HEK293 (cell line): Measurements from ENCODE around the gene ZSCAN10.

ENCODE experiments used
- CTCF ChIA-PET: fragments of 350-600 bp; formaldehyde crosslinking; extraction: SDS; loops from one replicate; lab custom pipeline; 2021; ENCODE audit warnings: antibody characterized with exemption; lab: Yijun Ruan, JAX
- POLR2A ChIA-PET: fragments of 300-600 bp; formaldehyde crosslinking; extraction: SDS; loops from one replicate; lab custom pipeline; 2020; ENCODE audit warnings: antibody characterized with exemption, inconsistent platforms; lab: Yijun Ruan, JAX
- H3K27ac ChIP-seq: fragments of 200-500 bp; sonication (Bioruptor generic); 2 replicates; pipeline ENCODE4 v1.5.1; 2014; ENCODE audit warnings: low read depth, low read length, control low read depth, inconsistent platforms; ENCODE audit errors: extremely low read depth
- H3K36me3 ChIP-seq, 2 experiments: fragments of 200-500 bp in 1 of 2; sonication (Bioruptor generic) in 1 of 2; 1 replicate in 1 of 2; 2 replicates in 1 of 2; pipeline ENCODE4 v1.5.1; 2014 to 2017; ENCODE audit warnings: inconsistent platforms in 2 of 2, low read length in 2 of 2; ENCODE audit not compliant: control insufficient read depth in 2 of 2, insufficient read depth in 1 of 2
- H3K4me1 ChIP-seq: fragments of 200-500 bp; sonication (Bioruptor generic); 2 replicates; pipeline ENCODE4 v1.5.1; 2014; ENCODE audit warnings: mild to moderate bottlenecking, low read length, inconsistent platforms; ENCODE audit not compliant: control insufficient read depth, insufficient read depth
- H3K4me3 ChIP-seq: 2 replicates; pipeline ENCODE4 v1.5.1; 2011; ENCODE audit warnings: low read depth, mild to moderate bottlenecking, control low read depth, low read length, moderate library complexity
- H3K9me3 ChIP-seq: fragments of 200-500 bp; sonication (Bioruptor generic); 2 replicates; pipeline ENCODE4 v1.5.1; 2014; ENCODE audit warnings: low read depth, low read length, inconsistent platforms; ENCODE audit not compliant: control insufficient read depth, insufficient read depth
- CTCF ChIP-seq: fragments of 450-650 bp; formaldehyde crosslinking; IDR thresholded peaks from 2 replicates; pipeline ENCODE4 v1.5.1; 2016; ENCODE audit warnings: missing biosample characterization, missing genetic modification characterization
- EGR2 ChIP-seq: fragments of 450-650 bp; formaldehyde crosslinking; IDR thresholded peaks from 2 replicates; pipeline ENCODE4 v1.5.1; 2016; ENCODE audit warnings: low read depth, missing biosample characterization, missing genetic modification characterization
- FEZF1 ChIP-seq: fragments of 450-650 bp; formaldehyde crosslinking; IDR thresholded peaks from 2 replicates; pipeline ENCODE4 v1.5.1; 2016; ENCODE audit warnings: missing biosample characterization, missing genetic modification characterization
- GFI1B ChIP-seq: fragments of 450-650 bp; formaldehyde crosslinking; IDR thresholded peaks from 2 replicates; pipeline ENCODE4 v1.5.1; 2016; ENCODE audit warnings: missing biosample characterization, missing genetic modification characterization
- GLIS1 ChIP-seq: fragments of 450-650 bp; formaldehyde crosslinking; IDR thresholded peaks from 2 replicates; pipeline ENCODE4 v1.5.1; 2016; ENCODE audit warnings: missing biosample characterization, missing genetic modification characterization
- MYNN ChIP-seq: fragments of 450-650 bp; formaldehyde crosslinking; IDR thresholded peaks from 2 replicates; pipeline ENCODE4 v1.5.1; 2016; ENCODE audit warnings: missing biosample characterization, missing genetic modification characterization, borderline replicate concordance
- PRDM10 ChIP-seq: fragments of 450-650 bp; formaldehyde crosslinking; IDR thresholded peaks from 2 replicates; pipeline ENCODE4 v1.5.1; 2016; ENCODE audit warnings: missing biosample characterization, missing genetic modification characterization
- ZEB2 ChIP-seq: fragments of 450-650 bp; formaldehyde crosslinking; IDR thresholded peaks from 2 replicates; pipeline ENCODE4 v1.5.1; 2016; ENCODE audit warnings: missing biosample characterization, missing genetic modification characterization
- ZFHX2 ChIP-seq: fragments of 450-650 bp; formaldehyde crosslinking; conservative IDR thresholded peaks from 2 replicates; pipeline ENCODE4 v1.5.1; 2016; ENCODE audit warnings: missing biosample characterization, missing genetic modification characterization
- ZNF366 ChIP-seq: fragments of 450-650 bp; formaldehyde crosslinking; conservative IDR thresholded peaks from 2 replicates; pipeline ENCODE4 v1.5.1; 2016; ENCODE audit warnings: missing biosample characterization, missing genetic modification characterization
- ZNF394 ChIP-seq: fragments of 450-650 bp; formaldehyde crosslinking; IDR thresholded peaks from 2 replicates; pipeline ENCODE4 v1.5.1; 2016; ENCODE audit warnings: missing biosample characterization, missing genetic modification characterization, mild to moderate bottlenecking, moderate library complexity, borderline replicate concordance
- ZNF747 ChIP-seq: fragments of 450-650 bp; formaldehyde crosslinking; IDR thresholded peaks from 2 replicates; pipeline ENCODE4 v1.5.1; 2016; ENCODE audit warnings: missing biosample characterization, missing genetic modification characterization
- TF ChIP-seq, protein P1 (sequence below): fragments of 450-650 bp; formaldehyde crosslinking; IDR thresholded peaks from 2 replicates; pipeline ENCODE4 v1.5.1; 2017; ENCODE audit warnings: missing biosample characterization, missing genetic modification characterization

Gene ZSCAN10

GRCh38 chr16:3118204-3118790, 19.2 kb upstream of the ZSCAN10 start:
- Histone ChIP-seq H3K9me3 (no peaks in the 10 kb centered on the region), H3K36me3 (peaks cover 0 to 65% of the 10 kb centered on the region in 2 experiments; a peak in 2 of 3 replicates), H3K4me3 (no peak overlapping the region), H3K4me1 (peaks cover 2% of the 10 kb centered on the region), H3K27ac (no peak overlapping the region)
- TF ChIP-seq EGR2 (tag by site-specific recombination) (peak; percentile 70), ZFHX2 (tag by site-specific recombination) (peak; percentile 72), MYNN (tag by site-specific recombination) (no peak), PRDM10 (tag by site-specific recombination) (peak; percentile 66; the same call in 1 of the 2 replicates), ZEB2 (tag by site-specific recombination) (no peak), GFI1B (tag by site-specific recombination) (no peak), GLIS1 (tag by site-specific recombination) (peak; percentile 36; the same call in 1 of the 2 replicates)
- TF ChIP-seq, protein P1, sequence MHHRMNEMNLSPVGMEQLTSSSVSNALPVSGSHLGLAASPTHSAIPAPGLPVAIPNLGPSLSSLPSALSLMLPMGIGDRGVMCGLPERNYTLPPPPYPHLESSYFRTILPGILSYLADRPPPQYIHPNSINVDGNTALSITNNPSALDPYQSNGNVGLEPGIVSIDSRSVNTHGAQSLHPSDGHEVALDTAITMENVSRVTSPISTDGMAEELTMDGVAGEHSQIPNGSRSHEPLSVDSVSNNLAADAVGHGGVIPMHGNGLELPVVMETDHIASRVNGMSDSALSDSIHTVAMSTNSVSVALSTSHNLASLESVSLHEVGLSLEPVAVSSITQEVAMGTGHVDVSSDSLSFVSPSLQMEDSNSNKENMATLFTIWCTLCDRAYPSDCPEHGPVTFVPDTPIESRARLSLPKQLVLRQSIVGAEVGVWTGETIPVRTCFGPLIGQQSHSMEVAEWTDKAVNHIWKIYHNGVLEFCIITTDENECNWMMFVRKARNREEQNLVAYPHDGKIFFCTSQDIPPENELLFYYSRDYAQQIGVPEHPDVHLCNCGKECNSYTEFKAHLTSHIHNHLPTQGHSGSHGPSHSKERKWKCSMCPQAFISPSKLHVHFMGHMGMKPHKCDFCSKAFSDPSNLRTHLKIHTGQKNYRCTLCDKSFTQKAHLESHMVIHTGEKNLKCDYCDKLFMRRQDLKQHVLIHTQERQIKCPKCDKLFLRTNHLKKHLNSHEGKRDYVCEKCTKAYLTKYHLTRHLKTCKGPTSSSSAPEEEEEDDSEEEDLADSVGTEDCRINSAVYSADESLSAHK (tag by site-specific recombination): 0 out of 2 replicates have a peak, but pooled peaks have one; percentile 36
- POLR2A ChIA-PET: interaction anchor here (0.9 to 1.4 kb wide), 5 partner anchors 11 to 84 kb away, joined by 3 to 6 read pairs (median 4); no protein-coding TSS in a partner anchor
- CTCF ChIA-PET: interaction anchor here (0.6 to 2.1 kb wide), 3 partner anchors 11 to 20 kb away, joined by 3 to 14 read pairs (median 6); no protein-coding TSS in a partner anchor

GRCh38 chr16:3115561-3115960, 16.5 kb upstream of the ZSCAN10 start:
- Histone ChIP-seq H3K4me3 (no peak overlapping the region), H3K36me3 (peaks cover 0 to 62% of the 10 kb centered on the region in 2 experiments; a peak in 2 of 3 replicates), H3K9me3 (no peaks in the 10 kb centered on the region), H3K27ac (no peak overlapping the region), H3K4me1 (peaks cover 4% of the 10 kb centered on the region)
- TF ChIP-seq FEZF1 (tag by site-specific recombination) (no peak), CTCF (tag by site-specific recombination) (0 out of 2 replicates have a peak, but pooled peaks have one; percentile 37)
- CTCF ChIA-PET: interaction anchor here (0.5 to 3.1 kb wide), 4 partner anchors 14 to 52 kb away, joined by 3 to 14 read pairs (median 3); no protein-coding TSS in a partner anchor
- POLR2A ChIA-PET: interaction anchor here (3.8 kb wide), 1 partner anchor 14 kb away, joined by 14 read pairs; no protein-coding TSS in a partner anchor

DNA sequence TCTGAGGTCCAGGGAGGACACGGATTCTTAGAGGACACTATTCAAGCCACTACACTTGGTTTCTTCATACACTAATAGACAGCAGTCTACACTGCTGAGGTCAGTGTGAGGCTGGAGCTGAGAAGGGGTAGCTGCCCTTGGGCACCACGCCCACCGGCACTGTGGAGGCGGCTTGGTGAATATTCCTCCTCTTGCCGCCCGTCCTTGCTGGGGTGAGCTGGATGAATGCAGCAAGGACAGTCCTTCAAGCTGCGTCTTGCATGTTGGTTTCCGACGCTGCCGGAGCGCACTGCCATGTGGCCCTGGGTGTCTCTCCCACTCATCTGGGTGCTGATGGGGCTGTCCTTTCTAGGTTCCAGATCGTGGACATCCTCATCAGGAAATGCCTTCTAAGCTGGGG, 15.9 kb upstream of the ZSCAN10 start:
- Histone ChIP-seq H3K4me1 (peaks cover 4% of the 10 kb centered on the region), H3K36me3 (peaks cover 0 to 56% of the 10 kb centered on the region in 2 experiments; a peak in 2 of 3 replicates), H3K27ac (no peak overlapping the region), H3K9me3 (no peaks in the 10 kb centered on the region), H3K4me3 (no peak overlapping the region)
- POLR2A ChIA-PET: interaction anchor here (3.8 kb wide), 1 partner anchor 14 kb away, joined by 14 read pairs; no protein-coding TSS in a partner anchor
- TF ChIP-seq ZNF394 (tag by site-specific recombination) (no peak), EGR2 (tag by site-specific recombination) (0 out of 2 replicates have a peak, but pooled peaks have one; percentile 7), ZNF747 (tag by site-specific recombination) (no peak), ZNF366 (no peak)
- CTCF ChIA-PET: interaction anchor here (0.5 to 3.1 kb wide), 4 partner anchors 14 to 53 kb away, joined by 3 to 14 read pairs (median 3); no protein-coding TSS in a partner anchor
